Caco-2 (cell line): ENCODE results near the gene ACSS1. TPM values are rescaled to one million over a fixed set of nuclear protein-coding genes. Genes with fewer than 3 reads are reported as not detected.

ENCODE experiments used
- BruUV-seq: library from RNA; stranded (reverse); fragments of 400-500 nt; replicated peaks from 2 replicates; lab custom pipeline; 2021; lab: Mats Ljungman, UMichigan
- CTCF ChIA-PET: fragments of 300-600 bp; sonication (Branson Sonifier 250); formaldehyde crosslinking; loops from one replicate; lab custom pipeline; 2022; ENCODE audit warnings: antibody characterized with exemption; lab: Charles Lee
- POLR2A ChIA-PET: fragments of 300-600 bp; sonication (Branson Sonifier 250); formaldehyde crosslinking; loops from one replicate; lab custom pipeline; 2022; ENCODE audit warnings: antibody characterized with exemption; lab: Charles Lee
- DNase-seq, 2 experiments: peaks; one replicate each; pipeline versions ENCODE4 v3.0.0 to v3.0.0-alpha.2; 2020 to 2022
- H3K27me3 ChIP-seq: replicated peaks from 2 replicates; pipeline ENCODE4 v1.6.0; 2011; ENCODE audit warnings: low read length; ENCODE audit not compliant: control insufficient read depth, insufficient read depth
- H3K36me3 ChIP-seq: 2 replicates; pipeline ENCODE4 v1.5.1; 2011; ENCODE audit warnings: low read length; ENCODE audit not compliant: control insufficient read depth, insufficient read depth
- H3K4me1 ChIP-seq: fragments of 250-450 bp; sonication (Bioruptor Pico); 2 replicates; pipeline ENCODE4 v1.5.1; 2020; ENCODE audit warnings: mild to moderate bottlenecking
- H3K4me3 ChIP-seq: 2 replicates; pipeline ENCODE4 v1.5.1; 2011; ENCODE audit warnings: low read depth, mild to moderate bottlenecking, control low read depth, low read length
- H3K9me3 ChIP-seq: fragments of 250-450 bp; sonication (Bioruptor Pico); 2 replicates; pipeline ENCODE4 v1.5.1; 2020; ENCODE audit warnings: mild to moderate bottlenecking, moderate library complexity
- H3K27ac Mint-ChIP-seq: one replicate; pipeline ENCODE4 v1.8.0; 2022; ENCODE audit warnings: mixed read lengths; ENCODE audit not compliant: unreplicated experiment
- H3K27me3 Mint-ChIP-seq: one replicate; pipeline ENCODE4 v1.8.0; 2022; ENCODE audit warnings: mixed read lengths; ENCODE audit not compliant: insufficient read depth, unreplicated experiment
- H3K36me3 Mint-ChIP-seq: one replicate; pipeline ENCODE4 v1.8.0; 2022; ENCODE audit warnings: mild to moderate bottlenecking, mixed read lengths; ENCODE audit not compliant: insufficient read depth, unreplicated experiment
- H3K4me1 Mint-ChIP-seq: one replicate; pipeline ENCODE4 v1.8.0; 2022; ENCODE audit warnings: low read depth, mixed read lengths; ENCODE audit not compliant: unreplicated experiment
- H3K4me3 Mint-ChIP-seq: one replicate; pipeline ENCODE4 v1.8.0; 2022; ENCODE audit warnings: mild to moderate bottlenecking, moderate library complexity, mixed read lengths; ENCODE audit not compliant: unreplicated experiment
- H3K9me3 Mint-ChIP-seq: one replicate; pipeline ENCODE4 v1.8.0; 2022; ENCODE audit warnings: mixed read lengths; ENCODE audit not compliant: unreplicated experiment
- intact Hi-C: fragments of 100-400 bp; cut with micrococcal nuclease; formaldehyde crosslinking; loops from one replicate; pipeline ENCODE4 v1.10.0; 2022; ENCODE audit not compliant: unreplicated experiment
- total RNA-seq: library from RNA; stranded (reverse); gene quantifications from 2 replicates; pipeline ENCODE4 v1.2.3, GENCODE V29; 2022
- TF ChIP-seq, protein P1 (sequence below), 2 experiments: fragments of 200-600 bp in 1 of 2; IDR thresholded peaks; 1 replicate in 1 of 2; 2 replicates in 1 of 2; pipeline versions ENCODE4 v1.5.1 to v1.8.0; 2011 to 2022; ENCODE audit warnings: antibody characterized with exemption in 1 of 2, control low read depth in 1 of 2, inconsistent platforms in 1 of 2, low read depth in 1 of 2, low read length in 1 of 2, mild to moderate bottlenecking in 1 of 2, moderate library complexity in 1 of 2; ENCODE audit not compliant: insufficient read depth in 1 of 2, severe bottlenecking in 1 of 2, unreplicated experiment in 1 of 2

The ACSS1 gene
- total RNA-seq, 1 experiment from 2014 or later, result 113 TPM

DNA sequence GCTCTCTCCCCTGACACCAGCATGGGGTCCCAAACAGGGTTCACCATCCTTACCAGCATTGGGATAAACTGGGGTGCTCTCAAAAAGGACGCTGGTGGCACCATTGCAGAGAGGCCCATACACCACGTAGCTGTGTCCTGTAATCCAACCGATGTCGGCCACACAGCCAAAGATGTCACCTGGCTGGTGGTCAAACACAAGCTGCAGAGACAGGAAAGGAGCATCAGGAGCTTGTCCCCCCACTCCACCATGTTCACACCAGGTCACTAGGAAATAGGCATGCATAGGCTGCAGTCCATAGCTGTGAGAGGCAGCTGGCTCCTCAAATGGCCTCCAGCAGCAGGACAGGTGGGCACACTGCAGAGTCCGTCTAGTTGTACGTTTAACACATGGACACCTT lies 36.6 kb downstream of the ACSS1 start:
- H3K9me3 ChIP-seq, result no peaks in the 10 kb centered on the region
- Mint-ChIP-seq H3K27me3 (no peaks in the 10 kb centered on the region), H3K27ac (no peak overlapping the region), H3K4me1 (peaks cover 27% of the 10 kb centered on the region), H3K9me3 (no peaks in the 10 kb centered on the region), H3K4me3 (no peak overlapping the region), H3K36me3 (peaks cover 29% of the 10 kb centered on the region)
- no peaks in the 10 kb centered on the region for H3K27me3 ChIP-seq
- intact Hi-C loops, result no loop called here
- ChIA-PET POLR2A (no interaction called here), CTCF (no interaction called here)
- DNase-seq, result peak in 1 of 2 experiments; percentile 25
- peaks cover 29% of the 10 kb centered on the region for H3K4me1 ChIP-seq
- BruUV-seq, result no TSS peak
- TF ChIP-seq, protein P1, sequence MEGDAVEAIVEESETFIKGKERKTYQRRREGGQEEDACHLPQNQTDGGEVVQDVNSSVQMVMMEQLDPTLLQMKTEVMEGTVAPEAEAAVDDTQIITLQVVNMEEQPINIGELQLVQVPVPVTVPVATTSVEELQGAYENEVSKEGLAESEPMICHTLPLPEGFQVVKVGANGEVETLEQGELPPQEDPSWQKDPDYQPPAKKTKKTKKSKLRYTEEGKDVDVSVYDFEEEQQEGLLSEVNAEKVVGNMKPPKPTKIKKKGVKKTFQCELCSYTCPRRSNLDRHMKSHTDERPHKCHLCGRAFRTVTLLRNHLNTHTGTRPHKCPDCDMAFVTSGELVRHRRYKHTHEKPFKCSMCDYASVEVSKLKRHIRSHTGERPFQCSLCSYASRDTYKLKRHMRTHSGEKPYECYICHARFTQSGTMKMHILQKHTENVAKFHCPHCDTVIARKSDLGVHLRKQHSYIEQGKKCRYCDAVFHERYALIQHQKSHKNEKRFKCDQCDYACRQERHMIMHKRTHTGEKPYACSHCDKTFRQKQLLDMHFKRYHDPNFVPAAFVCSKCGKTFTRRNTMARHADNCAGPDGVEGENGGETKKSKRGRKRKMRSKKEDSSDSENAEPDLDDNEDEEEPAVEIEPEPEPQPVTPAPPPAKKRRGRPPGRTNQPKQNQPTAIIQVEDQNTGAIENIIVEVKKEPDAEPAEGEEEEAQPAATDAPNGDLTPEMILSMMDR (IDR thresholded peaks at IDR 0.05; ENCODE audit: insufficient read depth in 1 of 2, low read depth in 1 of 2, low read length in 1 of 2, severe bottlenecking in 1 of 2, unreplicated experiment in 1 of 2), result no peak
- peaks cover 1% of the 10 kb centered on the region for H3K36me3 ChIP-seq
- no peak overlapping the region for H3K4me3 ChIP-seq

DNA sequence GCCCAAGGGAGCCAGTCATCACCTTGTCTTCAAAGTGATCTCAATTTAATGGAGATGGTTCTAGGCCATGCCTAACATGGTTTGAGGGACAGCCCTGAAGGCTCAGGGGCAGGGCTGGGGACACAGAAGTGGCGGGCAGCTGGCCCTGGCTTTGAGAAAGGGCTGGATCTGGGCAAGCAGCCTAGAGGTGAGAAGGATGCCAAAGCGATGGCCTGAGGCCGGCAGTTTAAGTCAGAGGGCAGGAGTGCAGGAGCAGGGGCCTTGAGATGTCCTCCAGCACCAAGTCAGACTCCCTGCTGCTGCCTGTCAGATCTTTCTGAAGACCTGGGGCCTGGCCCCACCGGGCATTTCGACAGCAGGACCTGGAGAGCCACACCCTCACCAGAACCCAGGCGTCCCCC lies 37.0 kb downstream of the ACSS1 start:
- H3K27me3 ChIP-seq, result no peaks in the 10 kb centered on the region
- peaks cover 30% of the 10 kb centered on the region for H3K4me1 ChIP-seq
- BruUV-seq, result no TSS peak
- Mint-ChIP-seq H3K4me3 (no peak overlapping the region), H3K9me3 (no peaks in the 10 kb centered on the region), H3K36me3 (peaks cover 33% of the 10 kb centered on the region), H3K27ac (no peak overlapping the region), H3K4me1 (peaks cover 28% of the 10 kb centered on the region), H3K27me3 (no peaks in the 10 kb centered on the region)
- no peak overlapping the region for H3K4me3 ChIP-seq
- H3K9me3 ChIP-seq, result no peaks in the 10 kb centered on the region
- peaks cover 1% of the 10 kb centered on the region for H3K36me3 ChIP-seq
- DNase-seq, result peak in 1 of 2 experiments; percentile 21
- POLR2A ChIA-PET, result no interaction called here
- TF ChIP-seq, protein P1 (IDR thresholded peaks at IDR 0.05; ENCODE audit: insufficient read depth in 1 of 2, low read depth in 1 of 2, low read length in 1 of 2, severe bottlenecking in 1 of 2, unreplicated experiment in 1 of 2), result no peak
- intact Hi-C loops, result no loop called here
- CTCF ChIA-PET, result no interaction called here

DNA sequence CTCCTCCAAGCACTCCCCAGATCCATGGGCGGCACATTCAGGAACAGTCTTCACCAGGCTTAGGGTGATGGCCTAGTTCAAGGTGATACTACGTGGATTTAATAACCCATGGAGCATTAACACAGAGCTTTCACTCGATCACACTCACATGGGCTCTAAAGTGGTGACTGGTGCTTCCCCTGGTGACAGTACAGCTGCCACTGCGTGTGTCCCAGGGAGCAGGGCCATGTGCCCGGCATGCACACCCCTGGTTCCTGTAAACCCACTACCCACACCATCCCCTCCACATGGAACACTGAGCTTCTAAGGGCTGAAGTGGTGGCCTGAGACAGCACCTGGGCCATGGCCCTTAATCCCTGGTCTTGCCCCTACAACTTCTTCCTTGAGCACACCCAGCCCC lies 37.6 kb downstream of the ACSS1 start:
- CTCF ChIA-PET, result no interaction called here
- H3K4me1 Mint-ChIP-seq, result peaks cover 28% of the 10 kb centered on the region
- no TSS peak for BruUV-seq

More for the DNA sequence above, 37.6 kb downstream of the ACSS1 start:
- Mint-ChIP-seq H3K27me3 (no peaks in the 10 kb centered on the region), H3K9me3 (no peaks in the 10 kb centered on the region), H3K4me3 (no peak overlapping the region), H3K27ac (no peak overlapping the region), H3K36me3 (peaks cover 35% of the 10 kb centered on the region)
- peak in 1 of 2 experiments; percentile 25 for DNase-seq
- Histone ChIP-seq H3K27me3 (no peaks in the 10 kb centered on the region), H3K36me3 (peaks cover 1% of the 10 kb centered on the region), H3K4me3 (no peak overlapping the region), H3K9me3 (no peaks in the 10 kb centered on the region), H3K4me1 (peaks cover 30% of the 10 kb centered on the region)
- intact Hi-C loops, result no loop called here
- POLR2A ChIA-PET, result no interaction called here
- TF ChIP-seq, protein P1 (IDR thresholded peaks at IDR 0.05; ENCODE audit: insufficient read depth in 1 of 2, low read depth in 1 of 2, low read length in 1 of 2, severe bottlenecking in 1 of 2, unreplicated experiment in 1 of 2), result no peak
